ENCODE data around the gene LACC1. TPM values are rescaled to one million over a fixed set of nuclear protein-coding genes. Genes with fewer than 3 reads are reported as not detected.

The LACC1 gene
- total and polyA plus RNA-seq, 2 of the 13 experiments (the other 11 are each of a cell fraction or from before 2014, with no cell fraction given), result 0.92 to 1.7 TPM

- Histone ChIP-seq H3K27ac (ENCODE audit: extremely low read length, insufficient read depth, low read length) (no peak overlapping the region), H3K79me2 (ENCODE audit: insufficient read depth, low read length) (no peaks in the 10 kb centered on the region), H3K9ac (ENCODE audit: insufficient read depth, low read depth, low read length) (no peak overlapping the region), H3K36me3 (replicated peaks in 1 of 2; ENCODE audit: control insufficient read depth in 1 of 2, insufficient read depth in 2 of 2, low read length in 2 of 2) (no peaks in the 10 kb centered on the region), H3K4me1 (ENCODE audit: insufficient read depth, low read length) (no peaks in the 10 kb centered on the region), H4K20me1 (ENCODE audit: insufficient read depth, low read length) (no peaks in the 10 kb centered on the region), H3K4me2 (ENCODE audit: low read depth, low read length) (no peak overlapping the region), H2AFZ (ENCODE audit: low read length) (no peak overlapping the region), H3K27me3 (ENCODE audit: control insufficient read depth in 1 of 2, insufficient read depth in 2 of 2, low read length in 2 of 2) (no peaks in the 10 kb centered on the region), H3K4me3 (replicated peaks in 1 of 3; ENCODE audit: insufficient read depth in 1 of 3, low read depth in 2 of 3, low read length in 3 of 3) (no peak overlapping the region), H3K9me3 (ENCODE audit: low read length) (no peaks in the 10 kb centered on the region)
- DNase-seq (ENCODE audit: low spot score) (no peak), FAIRE-seq (no peak), ATAC-seq (no peak)
- POLR2A ChIA-PET, result no interaction called here
- TF ChIP-seq MATR3 (CRISPR knock-in tag; IDR thresholded peaks at IDR 0.05) (no peak), ZNF777 (CRISPR knock-in tag; IDR thresholded peaks at IDR 0.05) (no peak), ZFP36L2 (CRISPR knock-in tag; IDR thresholded peaks at IDR 0.05) (no peak), CREB3 (CRISPR knock-in tag; IDR thresholded peaks at IDR 0.05) (no peak), PBX2 (CRISPR knock-in tag; IDR thresholded peaks at IDR 0.05) (no peak), ZNF383 (CRISPR knock-in tag; IDR thresholded peaks at IDR 0.05; ENCODE audit: borderline replicate concordance) (no peak), ARID2 (CRISPR knock-in tag; IDR thresholded peaks at IDR 0.05; ENCODE audit: borderline replicate concordance) (no peak), LBX2 (CRISPR knock-in tag; IDR thresholded peaks at IDR 0.05; ENCODE audit: borderline replicate concordance) (no peak), PRDM15 (CRISPR knock-in tag; IDR thresholded peaks at IDR 0.05) (no peak)
- intact Hi-C loops (cut with micrococcal nuclease; ENCODE audit: unreplicated experiment) (no loop called here), in situ Hi-C loops (cut with HindIII; ENCODE audit: extremely low pct_ligation_motif_present, low pct_unique_long_range_greater_than_20kb) (no loop called here)
- WGBS (ENCODE audit: low lambda C conversion rate), result 49% methylated on average over 2 of the region's 2 CpGs
- CTCF ChIA-PET (ENCODE audit: low intra/inter-chr PET ratio, low total read pairs), result no interaction called here
- no TSS peak for BruUV-seq (replicated peaks)
Measured at GRCh38 chr13:43895940-43896339, 16.2 kb downstream of the LACC1 start.

All from HepG2 (cell line).